Parathyroid adenoma (tissue), 2 donors: ENCODE data around the gene TUBA8.
"Not testable (repeated sequence)": the region's sequence is repeated elsewhere in the genome, so short reads cannot be mapped to it uniquely, and the experiment has no call there.

Source experiments
- H2AFZ ChIP-seq: fragments of 300-600 bp; sonication (generic); one replicate; pipeline ENCODE4 v1.7.0; 2017; ENCODE audit warnings: antibody characterized with exemption, mild to moderate bottlenecking
- H3K27ac ChIP-seq: fragments of 300-600 bp; sonication (generic); one replicate; pipeline ENCODE4 v1.7.0; 2017
- H3K27me3 ChIP-seq: fragments of 300-600 bp; sonication (generic); one replicate; pipeline ENCODE4 v1.7.0; 2017; ENCODE audit warnings: low read length; ENCODE audit not compliant: control insufficient read depth, insufficient read depth
- H3K36me3 ChIP-seq: fragments of 300-600 bp; sonication (generic); one replicate; pipeline ENCODE4 v1.7.0; 2017; ENCODE audit warnings: low read length; ENCODE audit not compliant: control insufficient read depth, insufficient read depth
- H3K4me1 ChIP-seq: fragments of 300-600 bp; sonication (generic); one replicate; pipeline ENCODE4 v1.7.0; 2017; ENCODE audit warnings: control low read depth
- H3K4me2 ChIP-seq: fragments of 300-600 bp; sonication (generic); one replicate; pipeline ENCODE4 v1.7.0; 2017; ENCODE audit warnings: low read length
- H3K4me3 ChIP-seq: fragments of 300-600 bp; sonication (generic); one replicate; pipeline ENCODE4 v1.7.0; 2017; ENCODE audit warnings: low read depth, low read length
- H3K79me2 ChIP-seq: fragments of 300-600 bp; sonication (generic); one replicate; pipeline ENCODE4 v1.7.0; 2017; ENCODE audit warnings: control low read depth
- H3K9ac ChIP-seq: fragments of 300-600 bp; sonication (generic); one replicate; pipeline ENCODE4 v1.7.0; 2017; ENCODE audit warnings: mild to moderate bottlenecking
- H3K9me3 ChIP-seq: fragments of 300-600 bp; sonication (generic); one replicate; pipeline ENCODE4 v1.7.0; 2017; ENCODE audit warnings: low read length; ENCODE audit not compliant: control insufficient read depth
- CTCF ChIP-seq: fragments of 300-600 bp; sonication (generic); IDR thresholded peaks from one replicate; pipeline ENCODE4 v1.7.0; 2017; ENCODE audit warnings: antibody characterized with exemption, mild to moderate bottlenecking
- donor health status: primary hyperparathyroidism.

The TUBA8 gene

DNA sequence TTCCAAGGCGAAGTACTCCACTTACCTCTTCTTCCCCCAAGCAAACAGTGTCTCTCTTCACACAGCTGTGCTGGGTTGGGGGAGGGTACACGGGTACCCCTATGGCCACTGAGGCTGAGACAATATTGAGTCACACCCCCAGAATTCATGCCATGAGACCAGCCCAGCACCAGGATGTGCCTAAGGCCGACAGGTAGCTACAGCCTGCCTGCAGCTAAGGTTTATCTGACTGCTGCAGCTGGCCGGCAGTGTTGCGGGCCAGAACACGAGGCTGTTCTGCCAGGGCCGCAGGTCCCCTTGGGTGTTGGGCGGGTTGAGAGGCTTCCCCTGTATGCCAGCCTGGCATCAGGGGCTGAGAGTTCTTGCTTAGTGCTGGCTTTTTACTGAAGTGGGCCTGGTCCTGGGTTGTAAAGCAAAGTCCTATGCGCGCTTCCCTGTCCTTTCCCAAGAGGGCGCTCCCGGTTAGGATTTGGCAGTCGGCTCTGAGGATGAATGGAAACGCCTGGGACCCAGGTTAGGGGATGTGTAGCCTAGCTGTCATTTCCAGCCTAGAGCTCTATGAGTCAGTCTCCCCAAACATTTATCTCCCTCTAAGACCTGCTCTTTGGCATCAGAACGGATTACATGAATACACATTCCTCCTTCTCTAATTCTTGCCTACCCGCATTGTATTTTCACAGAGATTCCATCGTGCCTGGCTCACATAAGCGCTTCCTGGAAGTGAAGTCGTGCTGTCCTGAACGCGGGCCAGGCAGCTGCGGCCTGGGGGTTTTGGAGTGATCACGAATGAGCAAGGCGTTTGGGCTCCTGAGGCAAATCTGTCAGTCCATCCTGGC is 46.5 kb downstream of the TUBA8 start:
- Histone ChIP-seq H3K4me1 (no peaks in the 10 kb centered on the region), H3K4me3 (no peak overlapping the region), H3K79me2 (no peaks in the 10 kb centered on the region), H3K4me2 (no peak overlapping the region), H2AFZ (peak overlapping the region; percentile 46), H3K27me3 (no peaks in the 10 kb centered on the region), H3K9ac (no peak overlapping the region), H3K36me3 (no peaks in the 10 kb centered on the region), H3K27ac (no peak overlapping the region), H3K9me3 (no peaks in the 10 kb centered on the region)
- peak; percentile 31 for TF ChIP-seq CTCF

GRCh38 chr22:18157714-18158028 is 47.1 kb downstream of the TUBA8 start:
- Histone ChIP-seq H3K9ac (no peak overlapping the region), H3K4me3 (no peak overlapping the region), H3K9me3 (no peaks in the 10 kb centered on the region), H3K36me3 (no peaks in the 10 kb centered on the region), H2AFZ (peak overlapping the region; percentile 46), H3K27ac (no peak overlapping the region), H3K4me2 (no peak overlapping the region), H3K4me1 (no peaks in the 10 kb centered on the region), H3K79me2 (no peaks in the 10 kb centered on the region), H3K27me3 (no peaks in the 10 kb centered on the region)
- TF ChIP-seq CTCF = no peak

- not testable (repeated sequence) for H3K27me3 ChIP-seq, H3K36me3 ChIP-seq, H3K4me1 ChIP-seq, H3K4me3 ChIP-seq, H3K79me2 ChIP-seq, H3K9me3 ChIP-seq, H3K9ac ChIP-seq, H2AFZ ChIP-seq, H3K4me2 ChIP-seq, H3K27ac ChIP-seq
Measured at GRCh38 chr22:18160641-18161040, 50.0 kb downstream of the TUBA8 start.

GRCh38 chr22:18163843-18164242 is 53.2 kb downstream of the TUBA8 start:
- not testable (repeated sequence) for H3K4me2 ChIP-seq, H3K9ac ChIP-seq, H2AFZ ChIP-seq, H3K79me2 ChIP-seq, H3K27ac ChIP-seq, H3K36me3 ChIP-seq, H3K4me1 ChIP-seq, H3K4me3 ChIP-seq, H3K9me3 ChIP-seq, H3K27me3 ChIP-seq

DNA sequence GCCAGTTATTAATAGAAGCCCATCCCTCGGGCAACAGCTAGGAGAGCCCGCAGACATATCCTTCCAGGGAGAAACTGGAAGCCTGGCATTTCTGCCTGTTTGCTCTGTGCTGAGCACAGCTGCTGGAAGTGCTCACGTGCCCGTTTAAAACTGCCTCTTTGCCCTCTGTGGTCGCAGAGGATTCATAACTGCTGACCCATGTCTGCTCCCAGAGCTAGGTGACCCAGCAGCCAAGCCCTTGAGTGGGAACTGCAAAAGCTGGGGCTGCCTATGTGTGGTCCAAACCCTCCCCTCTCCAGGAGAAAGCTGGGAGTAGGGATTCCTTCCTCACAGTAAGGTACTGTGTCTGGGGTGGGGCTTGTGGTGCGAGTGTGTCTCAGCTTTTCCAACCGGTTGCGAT is 54.0 kb downstream of the TUBA8 start:
- H3K27me3 ChIP-seq, H3K4me3 ChIP-seq, H3K79me2 ChIP-seq, H3K4me1 ChIP-seq, H3K9me3 ChIP-seq, H2AFZ ChIP-seq, H3K36me3 ChIP-seq, H3K9ac ChIP-seq, H3K4me2 ChIP-seq, H3K27ac ChIP-seq: not testable (repeated sequence)

DNA sequence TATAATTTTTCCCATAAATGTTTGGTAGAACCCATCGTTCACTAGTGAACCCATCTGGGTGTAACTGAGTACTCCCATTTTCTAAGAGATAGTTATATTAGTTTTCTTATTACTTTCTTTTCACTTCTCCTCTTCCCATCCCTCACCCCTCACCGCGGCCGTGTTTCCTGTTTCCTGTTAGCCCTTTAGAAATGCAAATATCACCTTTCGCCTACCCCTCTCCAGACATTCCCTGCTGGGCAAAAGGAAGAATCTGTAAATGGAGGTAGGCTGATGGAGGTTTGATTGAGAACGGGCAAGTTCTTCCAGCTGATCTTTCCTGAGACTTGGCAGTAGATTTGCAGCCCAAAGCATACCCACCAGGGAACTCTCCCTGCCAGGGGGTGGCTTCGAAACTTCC is 54.7 kb downstream of the TUBA8 start:
- not testable (repeated sequence) for H3K36me3 ChIP-seq, H3K9me3 ChIP-seq, H3K9ac ChIP-seq, H3K4me2 ChIP-seq, H3K27me3 ChIP-seq, H3K27ac ChIP-seq, H2AFZ ChIP-seq, H3K79me2 ChIP-seq, H3K4me1 ChIP-seq, H3K4me3 ChIP-seq

DNA sequence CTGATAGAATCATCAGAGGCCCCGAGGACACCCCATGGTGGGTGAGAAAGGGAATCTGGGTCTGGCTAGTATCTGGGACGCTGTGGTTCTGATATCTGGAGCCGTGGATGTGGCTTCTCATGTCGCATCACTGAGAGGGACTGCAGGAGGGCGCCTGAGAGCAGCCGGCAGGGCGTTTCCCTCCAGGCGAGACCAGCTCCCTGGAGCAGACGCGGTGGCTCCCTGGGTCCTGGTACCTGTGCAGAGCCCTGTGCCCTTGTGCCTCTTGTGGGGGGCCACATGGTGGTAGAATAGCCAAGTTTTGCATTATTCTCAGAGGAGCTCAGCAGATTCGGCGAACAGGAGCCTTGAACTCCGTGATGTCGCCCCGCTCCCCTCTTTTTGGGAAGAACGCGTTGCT is 59.7 kb downstream of the TUBA8 start:
- not testable (repeated sequence) for H2AFZ ChIP-seq, H3K36me3 ChIP-seq, H3K79me2 ChIP-seq, H3K9me3 ChIP-seq, H3K27me3 ChIP-seq, H3K4me3 ChIP-seq, H3K27ac ChIP-seq, H3K9ac ChIP-seq, H3K4me1 ChIP-seq, H3K4me2 ChIP-seq

DNA sequence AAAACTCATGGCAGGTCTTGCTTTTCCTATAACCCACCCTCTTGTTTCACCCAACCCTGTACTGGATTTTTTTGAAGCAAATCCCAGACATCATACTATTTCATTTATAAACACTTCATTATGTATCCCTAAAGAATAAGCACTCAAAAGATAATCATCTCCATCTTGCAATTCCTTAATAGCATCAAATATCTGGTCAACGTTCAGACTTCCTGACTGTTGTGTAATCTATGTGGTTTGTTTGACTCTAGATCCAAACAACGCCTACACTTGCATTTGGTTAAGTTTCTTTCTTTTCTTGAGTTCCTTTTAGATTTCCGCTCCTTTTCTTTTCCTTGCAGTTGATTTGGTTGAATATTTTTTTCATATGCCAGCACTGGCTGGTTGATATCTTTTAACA is 61.6 kb downstream of the TUBA8 start:
- H2AFZ ChIP-seq, H3K4me2 ChIP-seq, H3K79me2 ChIP-seq, H3K27ac ChIP-seq, H3K9me3 ChIP-seq, H3K36me3 ChIP-seq, H3K4me1 ChIP-seq, H3K4me3 ChIP-seq, H3K27me3 ChIP-seq, H3K9ac ChIP-seq: not testable (repeated sequence)

DNA sequence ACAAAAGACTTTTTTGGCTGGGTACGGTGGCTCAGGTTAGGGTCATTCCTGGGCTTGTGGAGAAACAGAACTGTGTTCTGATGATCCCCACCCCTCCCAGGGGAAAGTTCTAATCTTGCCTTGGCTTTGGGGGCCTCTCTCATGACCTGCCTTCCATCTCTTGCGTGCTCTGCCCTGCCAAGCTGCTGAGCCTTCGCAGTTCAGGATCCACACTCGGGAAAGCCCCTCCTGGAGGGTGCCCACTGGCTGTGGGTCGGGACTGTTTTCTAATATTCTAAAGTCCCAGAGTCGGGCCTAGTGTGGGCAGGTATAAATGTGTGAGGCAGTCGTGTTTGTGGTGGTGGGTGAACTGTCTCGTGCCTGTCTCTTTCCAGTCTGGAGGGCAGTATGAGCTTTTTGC is 62.2 kb downstream of the TUBA8 start:
- H3K36me3 ChIP-seq, H3K79me2 ChIP-seq, H3K4me1 ChIP-seq, H3K9ac ChIP-seq, H2AFZ ChIP-seq, H3K27ac ChIP-seq, H3K4me3 ChIP-seq, H3K27me3 ChIP-seq, H3K4me2 ChIP-seq, H3K9me3 ChIP-seq: not testable (repeated sequence)

DNA sequence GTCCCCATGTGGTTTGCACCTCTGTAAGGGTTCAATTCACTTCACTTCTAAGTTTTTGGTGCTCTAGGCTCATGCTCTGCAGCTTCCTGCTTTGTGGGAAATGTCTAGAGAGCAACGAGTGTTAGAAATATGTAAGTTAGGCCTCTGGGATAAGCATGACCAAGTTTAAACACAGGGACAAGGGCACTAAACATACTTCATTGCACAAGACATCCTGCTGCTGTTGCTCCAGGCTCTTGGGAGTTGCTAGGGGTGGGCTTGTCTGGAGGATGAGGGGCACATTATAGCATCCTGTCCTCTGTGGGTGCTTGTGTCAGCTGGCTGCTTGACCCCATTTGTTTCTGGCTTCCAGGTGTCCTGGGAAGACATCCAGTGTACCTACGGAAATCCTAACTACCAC is 62.8 kb downstream of the TUBA8 start:
- H3K4me2 ChIP-seq, H3K27ac ChIP-seq, H3K27me3 ChIP-seq, H3K9me3 ChIP-seq, H3K9ac ChIP-seq, H3K79me2 ChIP-seq, H3K4me3 ChIP-seq, H3K36me3 ChIP-seq, H2AFZ ChIP-seq, H3K4me1 ChIP-seq: not testable (repeated sequence)
